ENCODE measurements around the gene GALNT14.

The GALNT14 gene

DNA sequence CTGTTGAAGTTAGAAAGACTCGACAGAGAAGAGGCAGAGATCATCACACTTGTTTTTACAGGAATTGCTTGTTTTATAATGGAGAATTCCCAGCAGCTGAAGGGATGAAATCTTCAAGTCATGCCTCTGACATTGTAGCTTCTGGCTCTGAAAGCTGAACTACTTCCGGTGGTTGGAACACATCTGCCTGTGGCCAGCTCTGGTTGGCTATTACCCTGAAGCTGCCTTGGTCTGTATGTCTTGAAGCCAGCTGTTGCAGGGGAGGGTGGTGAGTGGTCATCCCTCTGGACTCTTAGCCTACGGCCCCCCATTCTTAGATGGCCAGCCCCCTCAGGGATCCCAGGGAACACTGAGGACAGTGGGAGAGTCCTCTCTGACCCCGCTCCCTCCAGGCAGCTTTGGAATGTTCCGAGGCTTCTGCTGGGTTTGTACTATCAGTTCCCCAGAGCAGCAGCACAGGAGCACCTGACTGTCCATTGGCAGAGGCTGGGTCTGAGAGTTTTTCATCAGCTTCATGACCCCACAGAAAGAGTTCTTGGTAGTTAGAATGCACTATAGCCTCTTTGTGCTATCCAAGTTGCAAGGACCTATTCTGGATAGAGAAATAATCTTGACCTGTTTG, 243.6 kb downstream of the GALNT14 start:
- no peak for DNase-seq (ENCODE audit: low read depth in 3 of 3)

DNA sequence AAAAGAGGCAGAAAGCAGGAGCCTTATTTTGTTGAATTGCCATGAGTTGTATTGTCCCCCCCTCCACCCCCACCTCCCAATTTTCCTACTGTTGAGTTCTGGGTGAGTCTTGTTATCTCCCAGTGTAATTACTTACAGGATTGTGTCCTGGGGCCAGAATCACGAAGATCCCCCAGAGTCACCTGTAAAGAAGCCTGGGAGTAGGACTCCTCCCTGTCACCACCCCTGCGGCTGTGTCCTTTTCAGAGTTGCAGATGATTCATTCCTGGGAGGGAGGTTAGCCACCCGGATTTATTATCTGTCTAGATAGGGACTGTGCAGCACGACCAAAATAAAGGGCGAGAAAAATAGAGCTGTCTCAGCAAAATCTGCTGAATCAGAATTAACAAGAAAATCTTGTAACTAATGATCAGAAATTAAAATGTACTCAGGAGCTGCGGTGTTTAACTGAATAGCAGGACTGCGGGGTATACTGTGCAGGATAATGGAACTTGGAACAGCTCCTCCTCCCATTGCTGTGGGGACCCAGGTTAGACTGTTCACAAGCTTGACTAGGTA, 249.3 kb downstream of the GALNT14 start:
- DNase-seq (ENCODE audit: low read depth in 3 of 3): no peak

DNA sequence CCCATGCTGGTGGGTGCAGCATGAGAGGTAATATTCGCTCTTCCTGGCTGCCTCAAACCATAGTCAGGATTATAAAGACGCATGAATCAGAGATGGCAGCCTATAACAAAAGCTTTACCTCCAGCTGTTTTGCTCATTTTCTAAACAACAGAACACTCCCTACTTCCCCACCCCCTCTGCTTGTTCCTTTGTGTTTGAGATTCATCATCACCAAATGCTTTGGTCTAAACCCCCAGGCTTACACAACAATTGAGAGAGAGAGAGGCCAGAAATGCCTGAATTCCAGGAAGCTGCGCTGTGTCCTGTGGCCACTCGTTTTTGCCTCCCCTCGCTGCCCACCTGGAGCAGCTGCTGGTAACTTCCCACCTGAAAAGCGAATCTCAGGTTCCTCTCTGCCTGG, 252.2 kb downstream of the GALNT14 start:
- DNase-seq (ENCODE audit: low read depth in 3 of 3): no peak

DNA sequence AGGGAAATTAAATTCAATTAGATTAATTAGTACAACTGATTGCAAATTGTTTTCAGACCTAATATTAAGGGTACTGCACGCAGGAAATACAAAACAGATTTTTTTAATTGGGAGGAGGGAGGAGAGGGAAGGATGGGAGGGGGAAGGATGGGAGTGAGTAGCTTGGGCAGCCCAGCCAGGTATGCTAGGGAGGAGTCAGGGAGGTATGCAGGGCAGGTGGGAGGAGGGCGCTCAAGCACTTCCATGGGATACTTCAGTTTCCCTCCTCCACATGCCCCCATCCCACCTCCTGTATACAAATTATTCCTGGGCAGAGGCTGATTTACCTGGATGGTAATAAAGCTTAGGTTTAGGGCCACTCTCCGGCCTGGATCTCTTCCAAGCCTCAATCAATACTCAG, 254.4 kb downstream of the GALNT14 start:
- no peak for DNase-seq (ENCODE audit: low read depth in 3 of 3)

DNA sequence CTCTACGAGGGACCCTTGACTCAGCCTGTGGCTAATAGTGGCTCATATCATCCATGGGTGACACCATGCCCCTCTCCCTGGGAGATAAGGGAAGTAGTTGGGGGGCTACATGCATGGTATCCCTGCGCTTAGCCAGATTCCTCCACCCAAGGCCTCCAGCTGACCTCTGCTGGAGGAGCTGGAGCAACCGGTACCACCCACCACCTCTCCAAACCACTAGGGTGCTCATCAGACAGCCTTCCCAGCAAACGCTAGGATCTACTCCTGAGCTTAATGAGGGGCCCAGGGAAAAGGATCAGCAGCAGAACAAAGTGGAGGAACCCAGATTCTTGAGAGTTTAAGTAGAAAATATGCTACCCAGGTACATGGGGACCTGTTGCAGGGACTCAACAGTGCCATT, 255.1 kb downstream of the GALNT14 start:
- DNase-seq (ENCODE audit: low read depth in 3 of 3): no peak

DNA sequence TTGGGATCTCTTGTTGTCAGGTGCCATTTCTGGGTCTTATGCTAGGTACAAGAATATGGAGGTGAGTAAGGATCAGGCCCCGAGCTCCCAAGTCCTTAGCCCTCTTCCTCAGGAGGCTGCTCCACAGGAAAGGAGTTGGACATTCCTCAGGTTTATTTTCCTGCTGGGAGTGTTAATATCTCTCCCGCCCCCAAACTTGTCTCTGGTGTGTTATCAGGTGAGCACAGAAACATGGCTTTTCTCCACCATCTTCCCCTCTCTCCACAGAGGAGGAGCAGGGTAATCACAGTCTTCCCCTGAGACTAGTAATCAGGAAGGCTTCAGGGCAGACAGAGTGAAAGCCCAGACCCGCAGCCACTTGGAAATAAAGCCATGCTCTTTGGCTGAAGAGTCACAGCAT, 257.7 kb downstream of the GALNT14 start:
- DNase-seq (ENCODE audit: low read depth in 3 of 3): no peak

DNA sequence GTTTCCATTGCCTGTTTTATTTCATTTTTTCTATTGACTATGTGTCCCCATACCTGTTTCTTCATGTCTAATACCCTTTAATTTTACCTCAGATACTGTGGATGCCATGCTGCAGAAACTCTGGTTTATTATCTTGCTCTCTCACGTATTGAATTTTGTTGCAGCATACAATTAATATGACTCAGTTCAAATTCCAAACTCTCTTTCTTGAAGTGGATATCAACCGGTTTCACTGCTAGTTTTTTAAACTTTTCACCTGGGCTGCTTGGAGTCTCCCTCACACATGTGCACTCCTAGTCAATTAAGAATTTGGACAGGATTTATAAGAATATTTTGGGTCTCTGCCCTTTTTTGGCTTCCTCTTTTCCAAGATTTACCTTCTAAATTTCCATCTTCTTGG, 260.4 kb downstream of the GALNT14 start:
- no peak for DNase-seq (ENCODE audit: low read depth in 3 of 3)

DNA sequence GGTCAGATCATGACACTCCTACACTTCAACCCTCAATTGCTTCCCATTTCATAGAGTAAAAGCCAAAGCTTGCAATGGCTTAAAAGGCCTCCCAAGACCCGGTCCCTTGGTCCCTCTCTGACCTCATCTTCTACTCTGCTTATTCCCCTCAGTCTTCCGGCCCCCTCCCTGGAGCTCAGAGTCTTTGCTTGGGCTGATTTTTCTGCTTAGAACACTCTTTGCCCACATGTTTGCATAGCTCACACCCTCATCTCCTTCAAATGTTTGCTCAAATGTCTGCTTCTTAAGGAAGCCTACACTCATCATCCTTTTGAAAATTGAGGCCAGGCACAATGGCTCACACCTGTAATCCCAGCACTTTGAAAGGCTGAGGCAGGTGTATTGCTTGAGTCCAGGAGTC, 265.4 kb downstream of the GALNT14 start:
- DNase-seq (ENCODE audit: low read depth in 3 of 3): no peak

DNA sequence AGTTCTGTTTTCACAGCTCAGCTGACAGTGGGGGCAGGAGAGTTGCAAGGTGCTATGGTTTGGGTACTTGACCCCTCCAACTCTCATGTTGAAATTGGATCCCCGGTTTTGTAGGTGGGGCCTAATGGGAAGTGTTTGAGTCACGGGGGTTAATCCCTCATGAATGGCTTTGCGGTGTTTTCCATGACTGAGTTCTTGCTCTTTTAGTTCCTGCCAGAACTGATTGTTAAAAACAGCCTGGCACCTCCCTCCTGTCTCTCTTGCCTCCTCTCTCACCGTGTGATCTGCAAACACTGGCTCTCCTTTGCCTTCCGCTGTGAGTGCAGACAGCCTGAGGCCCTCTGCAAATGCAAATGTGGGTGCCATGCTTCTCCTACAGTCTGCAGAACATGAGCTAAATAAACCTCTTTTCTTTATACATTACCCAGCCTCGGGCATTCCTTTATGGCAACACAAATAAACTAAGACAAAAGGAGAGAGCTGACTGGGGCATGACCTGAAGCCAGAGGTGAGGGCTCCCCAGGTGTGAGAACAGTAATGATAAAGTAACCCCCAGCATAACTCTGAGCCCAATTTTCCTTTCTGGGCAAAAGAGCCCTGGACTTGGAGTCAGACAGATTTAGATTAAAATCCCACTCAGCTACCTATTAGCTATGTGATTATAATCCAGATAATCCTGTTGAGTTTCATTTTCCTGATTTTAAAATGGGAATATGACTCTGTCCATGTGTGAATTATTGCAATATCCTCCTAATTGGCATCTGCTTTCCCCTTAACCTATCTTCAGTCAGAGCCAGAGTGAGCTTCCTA, 266.1 kb downstream of the GALNT14 start:
- DNase-seq (ENCODE audit: low read depth in 3 of 3): no peak

DNA sequence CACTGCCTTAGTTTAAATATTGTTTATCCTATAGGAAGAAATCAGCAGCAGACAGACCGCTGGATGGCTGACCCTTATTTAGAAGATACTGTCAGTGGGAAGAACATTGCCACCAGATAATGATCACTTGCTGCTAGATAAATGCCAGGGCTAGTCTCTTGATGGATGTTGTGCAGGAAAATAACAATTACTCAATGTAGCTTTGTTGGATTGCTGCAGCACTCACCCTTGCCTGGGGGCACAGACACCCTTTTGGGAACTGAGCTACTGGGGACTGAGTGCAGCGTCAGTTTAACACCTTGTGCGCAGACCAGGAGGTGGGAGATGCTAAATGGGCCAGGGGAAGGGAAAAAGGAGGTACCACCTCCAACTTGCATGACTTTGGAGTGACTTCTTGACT, 266.8 kb downstream of the GALNT14 start:
- no peak for DNase-seq (ENCODE audit: low read depth in 3 of 3)

DNA sequence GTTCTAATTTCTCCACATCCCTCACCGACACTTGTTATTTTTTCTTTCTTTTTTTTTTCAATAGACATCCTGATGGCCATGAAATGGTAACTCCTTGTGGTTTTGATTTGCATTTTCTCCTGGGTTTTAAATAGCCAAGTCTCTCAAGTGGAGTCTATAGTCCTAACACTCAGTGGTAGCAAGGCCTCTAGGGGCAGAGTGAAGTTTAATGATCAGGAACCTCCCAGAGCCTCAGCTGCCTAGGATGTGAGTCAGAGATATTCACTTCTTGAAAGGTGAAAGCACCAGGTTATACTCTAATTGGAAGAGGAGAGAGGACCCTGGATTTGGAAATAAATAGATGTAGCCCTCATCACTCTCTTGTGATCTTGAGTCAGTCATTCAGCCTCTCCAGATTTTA, 268.3 kb downstream of the GALNT14 start:
- no peak for DNase-seq (ENCODE audit: low read depth in 3 of 3)

DNA sequence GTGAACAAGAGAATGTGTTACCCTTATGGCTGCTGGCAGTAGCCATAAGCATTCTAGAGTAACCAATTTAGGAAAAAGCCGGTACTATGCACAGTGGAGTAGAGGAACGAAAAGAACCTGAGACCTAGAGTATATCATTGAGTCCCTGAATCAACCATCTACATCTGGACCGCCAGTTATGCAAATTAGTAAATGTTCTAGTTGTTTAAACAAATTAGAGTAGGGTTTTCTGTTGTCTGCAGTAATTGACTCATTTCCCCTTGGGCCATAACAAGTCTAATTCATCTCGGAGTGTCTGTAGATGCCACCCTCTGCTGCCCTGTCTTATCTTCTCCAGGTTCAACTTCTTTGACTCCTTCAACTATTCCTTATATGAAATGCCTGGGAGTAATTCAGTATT, 270.9 kb downstream of the GALNT14 start:
- no peak for DNase-seq (ENCODE audit: low read depth in 3 of 3)

DNA sequence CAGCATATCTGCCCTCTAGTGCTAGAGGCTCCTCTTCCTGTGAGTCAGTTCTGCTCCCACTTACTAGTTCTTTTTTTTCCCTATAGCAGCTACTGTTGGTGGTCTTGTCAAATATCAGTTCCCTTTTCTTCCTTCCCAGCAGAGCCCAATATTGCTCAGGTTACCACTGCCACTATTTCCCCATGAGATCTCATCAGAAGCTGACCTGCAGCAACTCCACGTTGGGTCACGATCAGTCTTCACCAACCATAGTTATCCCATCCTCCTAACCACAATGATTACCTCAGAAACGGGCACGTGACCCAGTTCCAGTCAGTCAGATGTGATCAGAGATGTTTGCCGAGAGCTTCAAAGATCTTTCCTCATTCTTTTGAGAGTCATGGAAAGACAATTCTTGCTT, 271.3 kb downstream of the GALNT14 start:
- DNase-seq (ENCODE audit: low read depth in 3 of 3): no peak

DNA sequence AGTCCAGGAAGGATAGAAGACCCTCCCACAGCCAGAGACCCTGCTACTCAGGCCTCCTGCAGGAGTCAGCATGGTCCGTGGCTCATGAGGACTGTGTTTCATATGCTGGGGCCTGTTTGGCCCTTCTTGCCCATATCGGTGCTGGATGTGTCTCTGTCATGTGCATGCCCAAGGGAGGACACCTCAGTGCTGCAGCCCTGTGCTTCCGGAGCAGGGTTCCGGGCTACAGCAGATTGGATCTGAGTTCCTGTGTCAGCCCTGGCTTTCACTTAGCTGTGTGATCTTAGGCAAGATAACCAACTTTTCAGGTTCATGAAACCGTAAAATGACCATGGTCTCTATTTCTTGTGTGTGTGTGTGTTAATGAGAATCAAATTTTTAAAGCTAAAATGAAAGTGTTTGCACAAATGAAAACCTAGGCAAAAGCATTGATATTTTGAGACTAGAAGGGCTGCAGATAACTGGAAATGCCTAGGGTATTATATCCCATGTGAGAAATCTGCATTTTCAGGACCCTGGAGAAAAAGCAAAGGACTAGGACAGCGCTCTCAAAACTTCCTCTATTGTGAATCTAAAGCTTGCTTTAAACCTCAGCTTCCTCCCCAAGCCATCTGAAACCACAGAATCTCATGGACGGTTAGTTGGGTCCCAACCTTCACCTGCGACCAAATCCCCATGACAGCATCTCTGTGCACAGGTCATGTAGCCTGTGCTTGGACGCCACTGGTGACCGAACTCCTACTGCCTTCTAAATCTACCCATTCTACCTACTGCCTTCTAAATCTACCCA, 272.2 kb downstream of the GALNT14 start:
- no peak for DNase-seq (ENCODE audit: low read depth in 3 of 3)

DNA sequence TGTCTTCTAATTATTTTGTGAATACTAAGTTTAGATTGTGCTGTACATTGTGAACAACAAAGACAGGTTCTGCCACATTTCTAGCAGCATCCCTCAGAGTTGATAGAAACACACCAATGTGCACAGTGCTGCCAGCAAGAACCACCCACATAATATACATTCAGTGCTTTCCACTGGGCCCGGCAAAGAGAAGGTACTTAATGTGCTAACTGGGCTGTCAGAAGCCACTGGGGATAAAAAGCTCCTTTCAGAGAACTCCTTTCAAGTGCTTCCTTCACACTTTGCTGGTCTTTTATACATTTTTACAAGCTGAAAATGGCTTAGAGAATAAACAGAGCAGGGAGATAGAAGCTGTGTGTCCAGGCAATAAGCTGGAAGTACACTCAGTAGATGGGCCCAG, 273.0 kb downstream of the GALNT14 start:
- DNase-seq (ENCODE audit: low read depth in 3 of 3): no peak

DNA sequence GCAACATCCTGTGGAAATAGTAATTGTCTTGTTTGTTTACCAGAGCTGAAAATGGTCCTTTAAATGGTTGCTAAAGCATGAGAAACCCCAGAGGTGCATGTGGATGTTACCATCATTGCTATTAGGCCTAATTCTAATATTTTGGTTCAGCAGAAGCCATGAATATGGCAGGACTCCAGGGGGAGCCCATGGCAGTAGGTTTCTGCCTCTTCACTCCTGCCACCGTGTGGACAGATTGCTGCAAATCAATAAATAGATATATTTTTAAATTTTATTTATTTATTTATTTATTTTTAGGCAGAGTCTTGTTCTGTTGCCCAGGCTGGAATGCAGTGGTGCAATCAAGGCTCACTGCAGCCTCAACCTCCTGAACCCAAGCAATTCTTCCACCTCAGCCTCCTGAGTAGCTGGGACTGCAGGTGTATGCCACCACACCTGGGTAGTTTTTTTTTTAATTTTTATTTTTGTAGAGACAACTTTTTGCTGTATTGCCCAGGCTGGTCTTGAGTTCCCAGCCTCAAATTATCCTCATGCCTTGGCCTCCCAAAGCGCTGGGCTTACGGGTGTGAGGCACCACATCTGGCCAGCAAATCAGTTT, 276.1 kb downstream of the GALNT14 start:
- peak in 2 of 3 experiments; percentile 4 to 31 for DNase-seq (ENCODE audit: low read depth in 3 of 3)

DNA sequence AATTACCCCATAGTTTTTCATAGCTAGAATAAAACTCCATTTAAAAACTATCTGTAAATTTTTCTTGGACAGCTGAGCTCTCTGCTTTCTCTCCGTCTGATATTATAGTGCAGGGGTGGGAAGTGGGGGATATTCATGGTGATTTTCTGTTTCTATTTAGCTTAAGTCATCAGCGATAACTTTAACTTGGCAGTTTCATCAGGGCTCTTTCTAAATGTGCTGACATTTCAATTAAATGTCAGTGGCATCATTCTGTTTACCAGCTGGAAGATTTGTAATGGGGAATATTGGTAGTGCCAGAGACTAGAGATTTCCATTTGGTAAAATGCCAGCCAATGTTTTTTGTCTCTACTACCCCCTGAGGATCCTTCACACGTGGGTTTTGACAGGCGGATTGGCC, 277.5 kb downstream of the GALNT14 start:
- no peak for DNase-seq (ENCODE audit: low read depth in 3 of 3)
